CD4-positive, CD25-positive, alpha-beta regulatory T cell (primary cell): ENCODE measurements around the gene CALN1. TPM values are rescaled to one million over a fixed set of nuclear protein-coding genes. Genes with fewer than 3 reads are reported as not detected.

Experiments
- ATAC-seq, 2 donors: fragments of 150-1000 bp; cut with Tn5 transposase; one replicate each; pipeline ENCODE4 v1.10.0; 2021; ENCODE audit warnings: low read depth in 2 of 2, moderate number of reproducible peaks in 2 of 2, moderate library complexity in 1 of 2
- DNase-seq, 3 donors: peaks; one replicate each; pipeline versions ENCODE4 v3.0.0 to v3.0.0-alpha.2; 2012 to 2022; ENCODE audit warnings: mixed read lengths in 1 of 3
- H3K27ac ChIP-seq: one replicate; pipeline ENCODE4 v1.7.0; 2013; ENCODE audit warnings: mild to moderate bottlenecking, low read length; ENCODE audit not compliant: insufficient read depth, poor library complexity, severe bottlenecking
- H3K27me3 ChIP-seq: one replicate; pipeline ENCODE4 v1.7.0; 2013; ENCODE audit warnings: low read length; ENCODE audit not compliant: control insufficient read depth, insufficient read depth
- H3K36me3 ChIP-seq: one replicate; pipeline ENCODE4 v1.7.0; 2013; ENCODE audit warnings: mild to moderate bottlenecking, low read length, moderate library complexity; ENCODE audit not compliant: control insufficient read depth, insufficient read depth
- H3K4me1 ChIP-seq: 2 replicates; pipeline ENCODE4 v1.7.0; 2013; ENCODE audit warnings: mild to moderate bottlenecking, low read length; ENCODE audit not compliant: insufficient read depth, control insufficient read depth, poor library complexity, severe bottlenecking
- H3K4me3 ChIP-seq: one replicate; pipeline ENCODE4 v1.7.0; 2013; ENCODE audit warnings: low read depth, mild to moderate bottlenecking, low read length, moderate library complexity
- H3K9me3 ChIP-seq, 2 experiments: 1 replicate in 1 of 2; 2 replicates in 1 of 2; pipeline ENCODE4 v1.7.0; 2013; ENCODE audit warnings: low read length in 2 of 2, mild to moderate bottlenecking in 1 of 2, moderate library complexity in 1 of 2; ENCODE audit not compliant: control insufficient read depth in 2 of 2
- H3K27ac Mint-ChIP-seq, 3 donors: one replicate each; pipeline ENCODE4 v1.8.0; 2020 to 2022; ENCODE audit warnings: mild to moderate bottlenecking in 3 of 3, mixed read lengths in 3 of 3, moderate library complexity in 2 of 3
- H3K27me3 Mint-ChIP-seq: one replicate; pipeline ENCODE4 v1.8.0; 2022; ENCODE audit warnings: mild to moderate bottlenecking, mixed read lengths
- H3K36me3 Mint-ChIP-seq: one replicate; pipeline ENCODE4 v1.8.0; 2020; ENCODE audit warnings: mixed read lengths
- H3K4me1 Mint-ChIP-seq, 4 donors: one replicate each; pipeline ENCODE4 v1.8.0; 2020 to 2022; ENCODE audit warnings: mixed read lengths in 4 of 4, mild to moderate bottlenecking in 1 of 4
- H3K4me3 Mint-ChIP-seq, 4 donors: one replicate each; pipeline ENCODE4 v1.8.0; 2020 to 2022; ENCODE audit warnings: mild to moderate bottlenecking in 4 of 4, mixed read lengths in 4 of 4, moderate library complexity in 3 of 4
- H3K9me3 Mint-ChIP-seq, 7 donors: one replicate each; pipeline ENCODE4 v1.8.0; 2020 to 2022; ENCODE audit warnings: mixed read lengths in 7 of 7, mild to moderate bottlenecking in 3 of 7, moderate library complexity in 2 of 7
- polyA plus RNA-seq, 4 donors: library from polyadenylated mRNA; unstranded; fragments of 300-500 nt; fragmentation: Illumina TruSeq; gene quantifications; one replicate each; pipeline ENCODE4 v1.2.3, GENCODE V29; 2021
- total RNA-seq: library from RNA; stranded (reverse); gene quantifications from one replicate; pipeline ENCODE4 v1.2.3, GENCODE V29; 2022

Gene CALN1
- total and polyA plus RNA-seq, 5 donors from 2014 or later: 0.52 TPM; not detected in 4

- ATAC-seq: no peak
- Mint-ChIP-seq H3K36me3 (no peaks in the 10 kb centered on the region), H3K27ac (no peak overlapping the region), H3K4me1 (no peaks in the 10 kb centered on the region), H3K27me3 (no peaks in the 10 kb centered on the region), H3K9me3 (peaks cover 0 to 5% (median 0%) of the 10 kb centered on the region in 7 donors), H3K4me3 (no peak overlapping the region)
- no peak overlapping the region for H3K4me3 ChIP-seq
- H3K36me3 ChIP-seq: no peaks in the 10 kb centered on the region
- DNase-seq: no peak
- no peak overlapping the region for H3K27ac ChIP-seq
- H3K4me1 ChIP-seq: no peaks in the 10 kb centered on the region
- H3K27me3 ChIP-seq: no peaks in the 10 kb centered on the region
- peaks cover 0 to 2% of the 10 kb centered on the region in 2 experiments for H3K9me3 ChIP-seq
These were observed 114.0 kb downstream of the CALN1 start for GRCh38 chr7:72298091-72298490.

DNA sequence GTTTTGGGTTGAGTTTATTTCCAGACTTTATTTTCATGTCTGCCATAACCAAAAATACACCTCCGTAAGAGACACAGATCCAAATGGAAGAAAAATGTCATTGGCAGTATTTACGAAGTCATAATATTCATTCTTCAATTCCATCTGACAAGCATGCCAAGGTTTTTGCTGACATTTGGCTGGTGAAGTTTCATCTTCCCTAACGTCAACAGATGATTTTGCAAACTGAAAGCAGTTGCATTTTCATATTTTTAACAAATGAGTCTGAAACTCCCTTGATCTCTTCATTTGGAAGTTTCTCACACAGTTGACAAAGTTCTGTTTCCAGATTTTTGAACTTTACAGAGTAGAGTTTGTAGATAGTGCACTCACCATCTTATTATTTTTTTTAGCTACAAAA lies 114.5 kb downstream of the CALN1 start:
- ATAC-seq: no peak
- no peak overlapping the region for H3K4me3 Mint-ChIP-seq
- DNase-seq: no peak
- no peak overlapping the region for H3K27ac Mint-ChIP-seq
- H3K27me3 ChIP-seq: no peaks in the 10 kb centered on the region
- H3K9me3 Mint-ChIP-seq: peaks cover 0 to 6% (median 0%) of the 10 kb centered on the region in 7 donors
- no peaks in the 10 kb centered on the region for H3K4me1 ChIP-seq
- no peaks in the 10 kb centered on the region for H3K4me1 Mint-ChIP-seq
- no peaks in the 10 kb centered on the region for H3K27me3 Mint-ChIP-seq
- H3K27ac ChIP-seq: no peak overlapping the region
- no peaks in the 10 kb centered on the region for H3K36me3 ChIP-seq
- no peaks in the 10 kb centered on the region for H3K36me3 Mint-ChIP-seq
- H3K4me3 ChIP-seq: no peak overlapping the region
- peaks cover 0 to 2% of the 10 kb centered on the region in 2 experiments for H3K9me3 ChIP-seq

GRCh38 chr7:72292794-72293193 lies 119.3 kb downstream of the CALN1 start:
- DNase-seq (no peak), ATAC-seq (no peak)
- Mint-ChIP-seq H3K36me3 (no peaks in the 10 kb centered on the region), H3K27ac (no peak overlapping the region), H3K4me1 (no peaks in the 10 kb centered on the region), H3K4me3 (no peak overlapping the region), H3K9me3 (peaks cover 0 to 9% (median 2%) of the 10 kb centered on the region in 7 donors), H3K27me3 (no peaks in the 10 kb centered on the region)
- Histone ChIP-seq H3K27ac (no peak overlapping the region), H3K4me1 (no peaks in the 10 kb centered on the region), H3K4me3 (no peak overlapping the region), H3K9me3 (peaks cover 0 to 2% of the 10 kb centered on the region in 2 experiments), H3K36me3 (no peaks in the 10 kb centered on the region), H3K27me3 (no peaks in the 10 kb centered on the region)

GRCh38 chr7:72292118-72292517 lies 120.0 kb downstream of the CALN1 start:
- Histone ChIP-seq H3K4me1 (no peaks in the 10 kb centered on the region), H3K4me3 (no peak overlapping the region), H3K36me3 (no peaks in the 10 kb centered on the region), H3K9me3 (peaks cover 0 to 2% of the 10 kb centered on the region in 2 experiments), H3K27me3 (no peaks in the 10 kb centered on the region), H3K27ac (no peak overlapping the region)
- Mint-ChIP-seq H3K4me3 (no peak overlapping the region), H3K9me3 (peaks cover 0 to 9% (median 2%) of the 10 kb centered on the region in 7 donors), H3K4me1 (no peaks in the 10 kb centered on the region), H3K27ac (no peak overlapping the region), H3K27me3 (no peaks in the 10 kb centered on the region), H3K36me3 (no peaks in the 10 kb centered on the region)
- ATAC-seq: no peak
- DNase-seq: no peak

GRCh38 chr7:72286519-72286918 lies 125.6 kb downstream of the CALN1 start:
- Histone ChIP-seq H3K4me3 (no peak overlapping the region), H3K9me3 (no peaks in the 10 kb centered on the region), H3K27ac (no peak overlapping the region), H3K36me3 (no peaks in the 10 kb centered on the region), H3K4me1 (no peaks in the 10 kb centered on the region), H3K27me3 (no peaks in the 10 kb centered on the region)
- H3K27ac Mint-ChIP-seq: no peak overlapping the region
- no peak overlapping the region for H3K4me3 Mint-ChIP-seq
- no peaks in the 10 kb centered on the region for H3K4me1 Mint-ChIP-seq
- no peak for DNase-seq
- no peaks in the 10 kb centered on the region for H3K27me3 Mint-ChIP-seq
- no peaks in the 10 kb centered on the region for H3K36me3 Mint-ChIP-seq
- H3K9me3 Mint-ChIP-seq: peaks cover 2 to 12% (median 6%) of the 10 kb centered on the region in 7 donors
- no peak for ATAC-seq

- ATAC-seq (no peak), DNase-seq (no peak)
- H3K27me3 ChIP-seq: no peaks in the 10 kb centered on the region
- H3K4me1 ChIP-seq: no peaks in the 10 kb centered on the region
- H3K4me1 Mint-ChIP-seq: no peaks in the 10 kb centered on the region
- peaks cover 2 to 12% (median 8%) of the 10 kb centered on the region in 7 donors for H3K9me3 Mint-ChIP-seq
- no peaks in the 10 kb centered on the region for H3K36me3 Mint-ChIP-seq
- H3K27ac ChIP-seq: no peak overlapping the region
- H3K4me3 ChIP-seq: no peak overlapping the region
- H3K9me3 ChIP-seq: no peaks in the 10 kb centered on the region
- H3K27me3 Mint-ChIP-seq: no peaks in the 10 kb centered on the region
- no peak overlapping the region for H3K27ac Mint-ChIP-seq
- H3K4me3 Mint-ChIP-seq: no peak overlapping the region
- H3K36me3 ChIP-seq: no peaks in the 10 kb centered on the region
These were observed 128.8 kb downstream of the CALN1 start for GRCh38 chr7:72283309-72283708.

DNA sequence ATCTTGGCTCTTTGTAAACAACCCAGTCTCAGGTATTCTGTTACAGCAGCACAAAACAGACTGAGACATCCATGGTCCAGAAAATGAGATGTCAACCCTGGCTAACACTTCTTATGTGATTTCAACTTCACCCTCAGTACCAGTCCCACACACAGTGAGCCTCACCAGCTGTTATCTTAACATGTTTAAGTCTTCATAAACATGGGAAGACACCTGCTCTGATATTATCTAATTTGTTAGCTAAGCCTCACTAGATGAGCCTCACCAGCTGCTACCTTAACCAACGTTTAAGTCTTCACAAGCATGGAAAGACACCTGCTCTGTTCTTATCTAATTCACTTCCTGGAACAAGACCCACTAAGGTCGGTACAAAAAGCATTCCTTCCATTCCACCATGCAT lies 130.8 kb downstream of the CALN1 start:
- DNase-seq: no peak
- Histone ChIP-seq H3K27me3 (no peaks in the 10 kb centered on the region), H3K36me3 (no peaks in the 10 kb centered on the region), H3K4me3 (no peak overlapping the region), H3K27ac (no peak overlapping the region), H3K4me1 (no peaks in the 10 kb centered on the region), H3K9me3 (peaks cover 0 to 4% of the 10 kb centered on the region in 2 experiments)
- Mint-ChIP-seq H3K9me3 (peaks cover 0 to 9% (median 5%) of the 10 kb centered on the region in 7 donors), H3K27ac (no peak overlapping the region), H3K27me3 (no peaks in the 10 kb centered on the region), H3K36me3 (no peaks in the 10 kb centered on the region), H3K4me3 (no peak overlapping the region), H3K4me1 (no peaks in the 10 kb centered on the region)
- ATAC-seq: no peak

DNA sequence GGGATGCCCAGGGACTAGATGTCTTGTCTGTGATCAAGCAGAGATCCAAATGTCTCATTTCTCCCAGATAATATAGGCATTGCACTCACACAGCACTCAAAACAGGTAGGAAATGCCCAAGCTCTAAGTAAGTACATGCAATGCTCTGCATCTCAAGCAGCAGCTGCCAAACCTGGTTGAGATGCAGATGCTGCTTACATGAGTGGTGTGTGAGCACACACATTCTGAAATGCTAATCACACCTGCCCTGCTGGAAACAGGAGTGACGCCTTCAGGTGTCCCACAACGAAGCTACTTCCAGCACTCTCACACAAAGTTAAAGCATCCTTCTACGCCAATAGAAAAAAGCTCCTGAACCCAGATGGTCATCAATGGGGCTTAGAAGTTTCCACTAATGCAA lies 132.9 kb downstream of the CALN1 start:
- H3K27me3 Mint-ChIP-seq: no peaks in the 10 kb centered on the region
- no peak overlapping the region for H3K27ac Mint-ChIP-seq
- no peak overlapping the region for H3K4me3 Mint-ChIP-seq
- no peak overlapping the region for H3K4me3 ChIP-seq
- DNase-seq: no peak
- H3K36me3 ChIP-seq: no peaks in the 10 kb centered on the region
- H3K9me3 Mint-ChIP-seq: peaks cover 1 to 12% (median 5%) of the 10 kb centered on the region in 7 donors
- H3K36me3 Mint-ChIP-seq: no peaks in the 10 kb centered on the region
- ATAC-seq: no peak
- H3K27me3 ChIP-seq: no peaks in the 10 kb centered on the region
- H3K27ac ChIP-seq: no peak overlapping the region
- no peaks in the 10 kb centered on the region for H3K4me1 Mint-ChIP-seq
- H3K4me1 ChIP-seq: no peaks in the 10 kb centered on the region
- peaks cover 0 to 4% of the 10 kb centered on the region in 2 experiments for H3K9me3 ChIP-seq
